ENCODE measurements around the gene TRAF2. TPM values are rescaled to one million over a fixed set of nuclear protein-coding genes. Genes with fewer than 3 reads are reported as not detected.

The TRAF2 gene
- total RNA-seq, 4 donors from 2014 or later, result 5.0 to 10.8 (median 10.6) TPM

GRCh38 chr9:136975644-136976043 lies 89.3 kb downstream of the TRAF2 start:
- TF ChIP-seq EP300 (IDR thresholded peaks at IDR 0.05) (no peak), POLR2A (IDR thresholded peaks at IDR 0.05) (no peak), CTCF (IDR thresholded peaks at IDR 0.05) (no peak)
- no peak overlapping the region for H3K4me3 ChIP-seq
- peak overlapping the region; percentile 7 to 90 (median 44) for H3K27ac ChIP-seq
- peaks cover 0 to 5% (median 0%) of the 10 kb centered on the region in 3 donors for H3K36me3 ChIP-seq
- H3K9me3 ChIP-seq, result no peaks in the 10 kb centered on the region
- no peaks in the 10 kb centered on the region for H3K27me3 ChIP-seq
- peaks cover 0 to 74% (median 7%) of the 10 kb centered on the region in 4 donors for H3K4me1 ChIP-seq
- WGBS, 2 donors, result 40 to 43% methylated on average over 6 to 7 of the region's 14 CpGs
- no peak for DNase-seq (ENCODE audit: low spot score in 2 of 2)

Small RNAs within 50 kb of the gene (small RNA-seq; reads per million reads assigned to genes)
- gene MIR4479, result not detected

Other genes starting within 250 kb of the TRAF2 start
- 100 to 1,000 TPM in 3 of 4 donors, 10 to 100 TPM in 1; 95.2 to 229 (median 179) TPM for gene EGFL7, start 223.6 kb upstream of the TRAF2 start, total RNA-seq
- 100 to 1,000 TPM in 3 of 4 donors, 10 to 100 TPM in 1; 79.6 to 292 (median 151) TPM for gene AGPAT2, start 199.1 kb upstream of the TRAF2 start, total RNA-seq
- 10 to 100 TPM in 2 of 4 donors, 1 to 10 TPM in 2; 5.4 to 37.9 (median 15.8) TPM for gene DIPK1B, start 173.9 kb upstream of the TRAF2 start, total RNA-seq
- 10 to 100 TPM in 2 of 4 donors, 1 to 10 TPM in 2; 7.6 to 47.5 (median 17.4) TPM for gene LCN10, start 143.6 kb upstream of the TRAF2 start, total RNA-seq
- gene LCN6, start 138.0 kb upstream of the TRAF2 start, total RNA-seq, result 10 to 100 TPM; 14.2 to 70.0 (median 42.9) TPM
- under 1 TPM in 1 of 4 donors, not detected in 3; 0.39 TPM for gene LCN8, start 128.3 kb upstream of the TRAF2 start, total RNA-seq
- not detected for gene LCN15, start 122.0 kb upstream of the TRAF2 start, total RNA-seq
- 10 to 100 TPM; 60.7 to 70.8 (median 66.9) TPM for gene TMEM141, start 95.2 kb upstream of the TRAF2 start, total RNA-seq
- gene CCDC183, start 90.2 kb upstream of the TRAF2 start, total RNA-seq, result 1 to 10 TPM; 1.5 to 5.1 (median 4.1) TPM
- 10 to 100 TPM; 63.0 to 74.5 (median 71.3) TPM for gene RABL6, start 78.6 kb upstream of the TRAF2 start, total RNA-seq
- 1 to 10 TPM; 2.0 to 3.9 (median 3.7) TPM for gene AJM1, start 44.0 kb upstream of the TRAF2 start, total RNA-seq
- gene PHPT1, start 37.1 kb upstream of the TRAF2 start, total RNA-seq, result 10 to 100 TPM; 42.6 to 71.0 (median 66.7) TPM
- 1 to 10 TPM; 1.5 to 8.1 (median 4.4) TPM for gene MAMDC4, start 34.2 kb upstream of the TRAF2 start, total RNA-seq
- 100 to 1,000 TPM; 251 to 337 (median 266) TPM for gene EDF1, start 20.2 kb upstream of the TRAF2 start, total RNA-seq
- 100 to 1,000 TPM; 138 to 227 (median 193) TPM for gene FBXW5, start 58.2 kb downstream of the TRAF2 start, total RNA-seq
- 1 to 10 TPM in 2 of 4 donors, not detected in 2; 3.3 to 5.1 TPM for gene C8G, start 58.7 kb downstream of the TRAF2 start, total RNA-seq
- 10 to 100 TPM in 2 of 4 donors, 1 to 10 TPM in 2; 2.4 to 16.8 (median 7.8) TPM for gene LCN12, start 65.8 kb downstream of the TRAF2 start, total RNA-seq
- gene PTGDS, start 91.0 kb downstream of the TRAF2 start, total RNA-seq, result 1,000 to 10,000 TPM; 1,059 to 8,972 (median 6,550) TPM
- 10 to 100 TPM; 14.7 to 86.3 (median 64.3) TPM for gene LCNL1, start 96.5 kb downstream of the TRAF2 start, total RNA-seq
- gene PAXX, start 105.9 kb downstream of the TRAF2 start, total RNA-seq, result 100 to 1,000 TPM in 1 of 4 donors, 10 to 100 TPM in 3; 65.7 to 142 (median 68.9) TPM
- gene CLIC3, start 110.1 kb downstream of the TRAF2 start, total RNA-seq, result 100 to 1,000 TPM in 1 of 4 donors, 10 to 100 TPM in 2, 1 to 10 TPM in 1; 1.2 to 120 (median 38.0) TPM
- 100 to 1,000 TPM; 136 to 291 (median 196) TPM for gene ABCA2, start 141.7 kb downstream of the TRAF2 start, total RNA-seq
- under 1 TPM in 1 of 4 donors, not detected in 3; 0.60 TPM for gene FUT7, start 145.6 kb downstream of the TRAF2 start, total RNA-seq
- gene NPDC1, start 159.7 kb downstream of the TRAF2 start, total RNA-seq, result 100 to 1,000 TPM in 3 of 4 donors, 10 to 100 TPM in 1; 80.6 to 269 (median 182) TPM
- 10 to 100 TPM in 3 of 4 donors, 1 to 10 TPM in 1; 7.0 to 21.0 (median 18.1) TPM for gene ENTPD2, start 167.5 kb downstream of the TRAF2 start, total RNA-seq
- under 1 TPM in 2 of 4 donors, not detected in 2; 0.22 to 0.90 TPM for gene SAPCD2, start 184.0 kb downstream of the TRAF2 start, total RNA-seq
- gene UAP1L1, start 191.0 kb downstream of the TRAF2 start, total RNA-seq, result 10 to 100 TPM in 2 of 4 donors, 1 to 10 TPM in 2; 8.1 to 20.7 (median 12.3) TPM
- gene MAN1B1, start 200.5 kb downstream of the TRAF2 start, total RNA-seq, result 10 to 100 TPM; 47.3 to 58.1 (median 52.1) TPM
- 100 to 1,000 TPM in 3 of 4 donors, 10 to 100 TPM in 1; 74.7 to 272 (median 145) TPM for gene DPP7, start 228.2 kb downstream of the TRAF2 start, total RNA-seq

All from tibial nerve (tissue), 4 donors.